HepG2 (cell line): Measurements from ENCODE around the gene USE1. TPM values are rescaled to one million over a fixed set of nuclear protein-coding genes. Genes with fewer than 3 reads are reported as not detected.
A peak's percentile ranks its signal among the peaks of the same experiment; 100 is the strongest.

Experiments
- CBX5 ChIP-seq: sonication (generic); formaldehyde crosslinking; IDR thresholded peaks from 2 replicates; pipeline ENCODE4 v1.4.0; 2020; ENCODE audit warnings: missing genetic modification reagents, borderline replicate concordance
- GATAD1 ChIP-seq: IDR thresholded peaks from 2 replicates; pipeline ENCODE4 v1.6.1; 2016; ENCODE audit warnings: missing genetic modification reagents, missing compliant biosample characterization
- JDP2 ChIP-seq: sonication (generic); formaldehyde crosslinking; IDR thresholded peaks from 2 replicates; pipeline ENCODE4 v1.8.1; 2022; ENCODE audit warnings: missing genetic modification reagents, borderline replicate concordance
- NFIB ChIP-seq: sonication (generic); formaldehyde crosslinking; IDR thresholded peaks from 2 replicates; pipeline ENCODE4 v1.9.0; 2021; ENCODE audit warnings: missing genetic modification reagents, mild to moderate bottlenecking, borderline replicate concordance
- SAFB2 ChIP-seq: sonication (generic); formaldehyde crosslinking; IDR thresholded peaks from 2 replicates; pipeline ENCODE4 v1.5.1; 2020; ENCODE audit warnings: missing genetic modification reagents, low read depth, mild to moderate bottlenecking, borderline replicate concordance
- ZFP36L1 ChIP-seq: sonication (generic); formaldehyde crosslinking; IDR thresholded peaks from 2 replicates; pipeline ENCODE4 v1.8.0; 2022; ENCODE audit warnings: mild to moderate bottlenecking, missing genetic modification reagents, moderate library complexity
- ZNF143 ChIP-seq: sonication (generic); formaldehyde crosslinking; IDR thresholded peaks from 2 replicates; pipeline ENCODE4 v1.4.0; 2020; ENCODE audit warnings: missing genetic modification reagents
- ZNF253 ChIP-seq: sonication (generic); formaldehyde crosslinking; IDR thresholded peaks from 2 replicates; pipeline ENCODE4 v1.8.0; 2022; ENCODE audit warnings: mild to moderate bottlenecking, missing genetic modification reagents, borderline replicate concordance
- ZNF530 ChIP-seq: sonication (generic); formaldehyde crosslinking; IDR thresholded peaks from 2 replicates; pipeline ENCODE4 v1.5.0; 2020; ENCODE audit warnings: low read depth, mild to moderate bottlenecking, missing genetic modification reagents
- ZNF644 ChIP-seq: IDR thresholded peaks from 2 replicates; pipeline ENCODE4 v1.6.1; 2016; ENCODE audit warnings: low read depth
- ZNF703 ChIP-seq: sonication (generic); formaldehyde crosslinking; IDR thresholded peaks from 2 replicates; pipeline ENCODE4 v1.5.1; 2020; ENCODE audit warnings: missing genetic modification reagents, mild to moderate bottlenecking, moderate library complexity, borderline replicate concordance
- ZNF816 ChIP-seq: sonication (generic); formaldehyde crosslinking; IDR thresholded peaks from 2 replicates; pipeline ENCODE4 v1.8.0; 2022; ENCODE audit warnings: missing genetic modification reagents, mild to moderate bottlenecking, borderline replicate concordance
- polyA plus RNA-seq, 8 experiments: library from polyadenylated mRNA; depleted of rRNA in 3 of 8; stranded (reverse) in 7 of 8; unstranded in 1 of 8; fragments of >200 nt; fragmentation: Illumina TruSeq in 4 of 8; extraction: Trizol in 4 of 8; gene quantifications; 2 replicates each; pipeline versions ENCODE4 v1.2.1 to v1.2.3, GENCODE V29; 2011 to 2016; ENCODE audit warnings: low read depth in 4 of 8, missing spikeins in 1 of 8, mixed read lengths in 1 of 8; ENCODE audit not compliant: insufficient read depth in 1 of 8
- total RNA-seq, 5 experiments: library from RNA; depleted of rRNA; stranded (reverse); fragments of >200 nt; fragmentation: Illumina TruSeq; extraction: Trizol; gene quantifications; 2 replicates each; pipeline ENCODE4 v1.2.3, GENCODE V29; 2016; ENCODE audit warnings: low read depth in 1 of 5
- TF ChIP-seq, protein P1 (sequence below): sonication (generic); formaldehyde crosslinking; conservative IDR thresholded peaks from 2 replicates; pipeline ENCODE4 v1.4.0; 2020; ENCODE audit warnings: mild to moderate bottlenecking, missing genetic modification reagents, moderate library complexity
- TF ChIP-seq, protein P2 (sequence below): sonication (generic); formaldehyde crosslinking; IDR thresholded peaks from 2 replicates; pipeline ENCODE4 v1.4.0; 2020; ENCODE audit warnings: missing genetic modification reagents, borderline replicate concordance
- TF ChIP-seq, protein P3 (sequence below): sonication (generic); formaldehyde crosslinking; IDR thresholded peaks from 2 replicates; pipeline ENCODE4 v1.4.0; 2020; ENCODE audit warnings: mild to moderate bottlenecking, low read depth, missing genetic modification reagents
- TF ChIP-seq, protein P4 (sequence below): sonication (generic); formaldehyde crosslinking; IDR thresholded peaks from 2 replicates; pipeline ENCODE4 v1.8.0; 2022; ENCODE audit warnings: mild to moderate bottlenecking, missing genetic modification reagents, moderate library complexity
- TF ChIP-seq, protein P5 (sequence below): IDR thresholded peaks from 2 replicates; pipeline ENCODE4 v1.4.0; 2020; ENCODE audit warnings: mild to moderate bottlenecking, missing genetic modification reagents

USE1 gene
- total and polyA plus RNA-seq, 2 of the 13 experiments (the other 11 are each of a cell fraction or from before 2014, with no cell fraction given) = 9.9 to 17.6 TPM

DNA sequence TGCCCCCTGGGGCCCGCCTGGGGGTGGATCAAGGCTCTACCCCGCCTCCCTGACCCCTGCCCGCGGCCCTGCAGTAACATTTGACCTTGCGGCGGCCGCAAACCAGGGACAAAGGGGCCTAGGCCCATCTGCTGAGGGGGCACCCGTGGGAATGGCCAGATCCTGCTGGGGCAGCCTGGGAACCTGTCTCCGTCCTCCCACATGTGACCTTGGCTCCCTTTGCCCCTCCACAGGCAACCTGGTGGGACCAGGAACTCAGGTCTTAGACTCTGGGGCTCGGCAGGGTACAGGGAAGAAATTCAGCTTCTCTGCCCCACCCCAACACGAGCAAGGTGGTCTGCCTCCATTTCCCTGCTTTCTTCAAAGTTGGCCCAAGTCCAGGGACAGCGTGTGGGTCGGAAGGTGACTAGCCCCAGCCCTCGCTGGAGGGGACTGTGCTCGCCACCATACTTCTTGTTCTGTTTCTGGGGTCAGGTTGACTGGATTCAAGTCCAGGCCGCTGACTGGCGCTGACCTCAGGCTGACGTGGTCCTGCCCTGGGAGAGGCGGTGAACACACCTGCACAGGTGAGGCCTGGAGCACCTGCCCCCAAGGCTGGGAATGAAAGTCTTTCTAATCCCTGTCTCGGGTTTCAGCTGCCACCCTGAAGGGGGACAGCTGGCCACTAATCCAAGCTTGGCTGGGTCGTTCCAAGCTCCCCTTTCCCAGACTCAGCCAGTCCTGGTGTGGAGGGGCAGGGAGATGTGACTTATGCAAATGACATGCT lies 33.0 kb downstream of the USE1 start (continued):
- TF ChIP-seq ZNF703 (CRISPR knock-in tag) (peak; percentile 98), CBX5 (CRISPR knock-in tag) (peak; percentile 22; the same call in 1 of the 2 replicates), JDP2 (CRISPR knock-in tag) (no peak), NFIB (CRISPR knock-in tag) (no peak), ZNF816 (CRISPR knock-in tag) (peak; percentile 52; the same call in 1 of the 2 replicates), ZNF253 (CRISPR knock-in tag) (peak; percentile 84; the same call in 1 of the 2 replicates), ZNF644 (CRISPR knock-in tag) (no peak), ZFP36L1 (CRISPR knock-in tag) (peak; percentile 53; the same call in 1 of the 2 replicates), SAFB2 (no peak), ZNF530 (CRISPR knock-in tag) (no peak), ZNF143 (CRISPR knock-in tag) (peak; percentile 50), GATAD1 (CRISPR knock-in tag) (peak; percentile 69)
- TF ChIP-seq, protein P1, sequence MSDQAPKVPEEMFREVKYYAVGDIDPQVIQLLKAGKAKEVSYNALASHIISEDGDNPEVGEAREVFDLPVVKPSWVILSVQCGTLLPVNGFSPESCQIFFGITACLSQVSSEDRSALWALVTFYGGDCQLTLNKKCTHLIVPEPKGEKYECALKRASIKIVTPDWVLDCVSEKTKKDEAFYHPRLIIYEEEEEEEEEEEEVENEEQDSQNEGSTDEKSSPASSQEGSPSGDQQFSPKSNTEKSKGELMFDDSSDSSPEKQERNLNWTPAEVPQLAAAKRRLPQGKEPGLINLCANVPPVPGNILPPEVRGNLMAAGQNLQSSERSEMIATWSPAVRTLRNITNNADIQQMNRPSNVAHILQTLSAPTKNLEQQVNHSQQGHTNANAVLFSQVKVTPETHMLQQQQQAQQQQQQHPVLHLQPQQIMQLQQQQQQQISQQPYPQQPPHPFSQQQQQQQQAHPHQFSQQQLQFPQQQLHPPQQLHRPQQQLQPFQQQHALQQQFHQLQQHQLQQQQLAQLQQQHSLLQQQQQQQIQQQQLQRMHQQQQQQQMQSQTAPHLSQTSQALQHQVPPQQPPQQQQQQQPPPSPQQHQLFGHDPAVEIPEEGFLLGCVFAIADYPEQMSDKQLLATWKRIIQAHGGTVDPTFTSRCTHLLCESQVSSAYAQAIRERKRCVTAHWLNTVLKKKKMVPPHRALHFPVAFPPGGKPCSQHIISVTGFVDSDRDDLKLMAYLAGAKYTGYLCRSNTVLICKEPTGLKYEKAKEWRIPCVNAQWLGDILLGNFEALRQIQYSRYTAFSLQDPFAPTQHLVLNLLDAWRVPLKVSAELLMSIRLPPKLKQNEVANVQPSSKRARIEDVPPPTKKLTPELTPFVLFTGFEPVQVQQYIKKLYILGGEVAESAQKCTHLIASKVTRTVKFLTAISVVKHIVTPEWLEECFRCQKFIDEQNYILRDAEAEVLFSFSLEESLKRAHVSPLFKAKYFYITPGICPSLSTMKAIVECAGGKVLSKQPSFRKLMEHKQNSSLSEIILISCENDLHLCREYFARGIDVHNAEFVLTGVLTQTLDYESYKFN (CRISPR knock-in tag) = peak; percentile 98
- TF ChIP-seq, protein P2, sequence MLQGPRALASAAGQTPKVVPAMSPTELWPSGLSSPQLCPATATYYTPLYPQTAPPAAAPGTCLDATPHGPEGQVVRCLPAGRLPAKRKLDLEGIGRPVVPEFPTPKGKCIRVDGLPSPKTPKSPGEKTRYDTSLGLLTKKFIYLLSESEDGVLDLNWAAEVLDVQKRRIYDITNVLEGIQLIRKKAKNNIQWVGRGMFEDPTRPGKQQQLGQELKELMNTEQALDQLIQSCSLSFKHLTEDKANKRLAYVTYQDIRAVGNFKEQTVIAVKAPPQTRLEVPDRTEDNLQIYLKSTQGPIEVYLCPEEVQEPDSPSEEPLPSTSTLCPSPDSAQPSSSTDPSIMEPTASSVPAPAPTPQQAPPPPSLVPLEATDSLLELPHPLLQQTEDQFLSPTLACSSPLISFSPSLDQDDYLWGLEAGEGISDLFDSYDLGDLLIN (CRISPR knock-in tag) = no peak
- TF ChIP-seq, protein P3, sequence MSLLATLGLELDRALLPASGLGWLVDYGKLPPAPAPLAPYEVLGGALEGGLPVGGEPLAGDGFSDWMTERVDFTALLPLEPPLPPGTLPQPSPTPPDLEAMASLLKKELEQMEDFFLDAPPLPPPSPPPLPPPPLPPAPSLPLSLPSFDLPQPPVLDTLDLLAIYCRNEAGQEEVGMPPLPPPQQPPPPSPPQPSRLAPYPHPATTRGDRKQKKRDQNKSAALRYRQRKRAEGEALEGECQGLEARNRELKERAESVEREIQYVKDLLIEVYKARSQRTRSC (CRISPR knock-in tag) = 0 out of 2 replicates have a peak, but pooled peaks have one; percentile 57
- TF ChIP-seq, protein P4, sequence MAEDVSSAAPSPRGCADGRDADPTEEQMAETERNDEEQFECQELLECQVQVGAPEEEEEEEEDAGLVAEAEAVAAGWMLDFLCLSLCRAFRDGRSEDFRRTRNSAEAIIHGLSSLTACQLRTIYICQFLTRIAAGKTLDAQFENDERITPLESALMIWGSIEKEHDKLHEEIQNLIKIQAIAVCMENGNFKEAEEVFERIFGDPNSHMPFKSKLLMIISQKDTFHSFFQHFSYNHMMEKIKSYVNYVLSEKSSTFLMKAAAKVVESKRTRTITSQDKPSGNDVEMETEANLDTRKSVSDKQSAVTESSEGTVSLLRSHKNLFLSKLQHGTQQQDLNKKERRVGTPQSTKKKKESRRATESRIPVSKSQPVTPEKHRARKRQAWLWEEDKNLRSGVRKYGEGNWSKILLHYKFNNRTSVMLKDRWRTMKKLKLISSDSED = no peak
- TF ChIP-seq, protein P5, sequence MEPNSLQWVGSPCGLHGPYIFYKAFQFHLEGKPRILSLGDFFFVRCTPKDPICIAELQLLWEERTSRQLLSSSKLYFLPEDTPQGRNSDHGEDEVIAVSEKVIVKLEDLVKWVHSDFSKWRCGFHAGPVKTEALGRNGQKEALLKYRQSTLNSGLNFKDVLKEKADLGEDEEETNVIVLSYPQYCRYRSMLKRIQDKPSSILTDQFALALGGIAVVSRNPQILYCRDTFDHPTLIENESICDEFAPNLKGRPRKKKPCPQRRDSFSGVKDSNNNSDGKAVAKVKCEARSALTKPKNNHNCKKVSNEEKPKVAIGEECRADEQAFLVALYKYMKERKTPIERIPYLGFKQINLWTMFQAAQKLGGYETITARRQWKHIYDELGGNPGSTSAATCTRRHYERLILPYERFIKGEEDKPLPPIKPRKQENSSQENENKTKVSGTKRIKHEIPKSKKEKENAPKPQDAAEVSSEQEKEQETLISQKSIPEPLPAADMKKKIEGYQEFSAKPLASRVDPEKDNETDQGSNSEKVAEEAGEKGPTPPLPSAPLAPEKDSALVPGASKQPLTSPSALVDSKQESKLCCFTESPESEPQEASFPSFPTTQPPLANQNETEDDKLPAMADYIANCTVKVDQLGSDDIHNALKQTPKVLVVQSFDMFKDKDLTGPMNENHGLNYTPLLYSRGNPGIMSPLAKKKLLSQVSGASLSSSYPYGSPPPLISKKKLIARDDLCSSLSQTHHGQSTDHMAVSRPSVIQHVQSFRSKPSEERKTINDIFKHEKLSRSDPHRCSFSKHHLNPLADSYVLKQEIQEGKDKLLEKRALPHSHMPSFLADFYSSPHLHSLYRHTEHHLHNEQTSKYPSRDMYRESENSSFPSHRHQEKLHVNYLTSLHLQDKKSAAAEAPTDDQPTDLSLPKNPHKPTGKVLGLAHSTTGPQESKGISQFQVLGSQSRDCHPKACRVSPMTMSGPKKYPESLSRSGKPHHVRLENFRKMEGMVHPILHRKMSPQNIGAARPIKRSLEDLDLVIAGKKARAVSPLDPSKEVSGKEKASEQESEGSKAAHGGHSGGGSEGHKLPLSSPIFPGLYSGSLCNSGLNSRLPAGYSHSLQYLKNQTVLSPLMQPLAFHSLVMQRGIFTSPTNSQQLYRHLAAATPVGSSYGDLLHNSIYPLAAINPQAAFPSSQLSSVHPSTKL = peak; percentile 94
